ENCODE measurements around the gene TBC1D24. TPM values are rescaled to one million over a fixed set of nuclear protein-coding genes. Genes with fewer than 3 reads are reported as not detected.

TBC1D24 gene
- polyA plus RNA-seq, 3 donors, result 0.76 to 5.9 (median 2.1) TPM

- Mint-ChIP-seq H3K36me3 (peaks cover 0 to 1% of the 10 kb centered on the region in 2 donors), H3K27ac (peak overlapping the region in 1 of 7 donors; percentile 57), H3K4me3 (peak overlapping the region in 1 of 2 donors; percentile 24), H3K4me1 (peaks cover 33% of the 10 kb centered on the region), H3K9me3 (no peaks in the 10 kb centered on the region), H3K27me3 (ENCODE audit: low read depth in 3 of 3) (peaks cover 0 to 3% (median 2%) of the 10 kb centered on the region in 3 donors)
- intact Hi-C loops (cut with micrococcal nuclease), result loop anchor here (5.0 to 10.0 kb wide), 4 partner anchors 35 to 85 kb away; partner anchors contain the start of genes ABCA3 (in 1 of the 2), NTN3 (in 1 of the 2), TBC1D24 (in 1 of the 2) and TEDC2 (in 1 of the 2)
- no peaks in the 10 kb centered on the region for H3K36me3 ChIP-seq (replicated peaks in 1 of 2; ENCODE audit: control insufficient read depth in 1 of 2, insufficient read depth in 2 of 2, low read length in 2 of 2)
- no peaks in the 10 kb centered on the region for H4K20me1 ChIP-seq (ENCODE audit: insufficient read depth, low read length)
- TF ChIP-seq CTCF (IDR thresholded peaks at IDR 0.05), result no peak
- H3K27ac ChIP-seq (ENCODE audit: low read depth in 1 of 2, low read length in 2 of 2), result no peak overlapping the region
- 100% methylated on average over 6 of the region's 6 CpGs for WGBS (ENCODE audit: insufficient coverage)
- no peak overlapping the region for H3K4me2 ChIP-seq (replicated peaks; ENCODE audit: extremely low read depth, low read length, poor library complexity, severe bottlenecking)
- H3K9me3 ChIP-seq (replicated peaks in 1 of 2; ENCODE audit: control insufficient read depth in 1 of 2, insufficient read depth in 1 of 2, low read length in 2 of 2), result no peaks in the 10 kb centered on the region
- H3K4me1 ChIP-seq (ENCODE audit: control insufficient read depth in 1 of 2, insufficient read depth in 2 of 2, low read length in 2 of 2), result peaks cover 20 to 28% of the 10 kb centered on the region in 2 donors
- no peak overlapping the region for H3K4me3 ChIP-seq (replicated peaks in 1 of 3; ENCODE audit: low read depth in 2 of 3, low read length in 3 of 3)
- DNase-seq, result no peak
- H3K27me3 ChIP-seq (ENCODE audit: control insufficient read depth in 2 of 2, insufficient read depth in 2 of 2, low read length in 2 of 2), result no peaks in the 10 kb centered on the region
- peaks cover 24% of the 10 kb centered on the region for H3K79me2 ChIP-seq (ENCODE audit: insufficient read depth, low read length)
- no peak overlapping the region for H3K9ac ChIP-seq (ENCODE audit: insufficient read depth, low read length, poor library complexity, severe bottlenecking)
- no peak overlapping the region for H2AFZ ChIP-seq (ENCODE audit: insufficient read depth, low read depth, low read length, poor library complexity, severe bottlenecking)
These were observed 48.0 kb upstream of the TBC1D24 start for GRCh38 chr16:2426941-2427361.

- Mint-ChIP-seq H3K4me1 (peaks cover 33% of the 10 kb centered on the region), H3K4me3 (peak overlapping the region; percentile 24 to 42), H3K27ac (peak overlapping the region in 1 of 7 donors; percentile 42), H3K27me3 (ENCODE audit: low read depth in 3 of 3) (peaks cover 0 to 3% (median 2%) of the 10 kb centered on the region in 3 donors), H3K9me3 (no peaks in the 10 kb centered on the region), H3K36me3 (peaks cover 1 to 3% of the 10 kb centered on the region in 2 donors)
- no peak overlapping the region for H3K9ac ChIP-seq (ENCODE audit: insufficient read depth, low read length, poor library complexity, severe bottlenecking)
- intact Hi-C loops (cut with micrococcal nuclease), result loop anchor here (5.0 to 10.0 kb wide), 4 partner anchors 35 to 85 kb away; partner anchors contain the start of genes ABCA3 (in 1 of the 2), NTN3 (in 1 of the 2), TBC1D24 (in 1 of the 2) and TEDC2 (in 1 of the 2)
- peaks cover 0 to 4% of the 10 kb centered on the region in 2 donors for H3K36me3 ChIP-seq (replicated peaks in 1 of 2; ENCODE audit: control insufficient read depth in 1 of 2, insufficient read depth in 2 of 2, low read length in 2 of 2)
- no peak overlapping the region for H2AFZ ChIP-seq (ENCODE audit: insufficient read depth, low read depth, low read length, poor library complexity, severe bottlenecking)
- no peaks in the 10 kb centered on the region for H4K20me1 ChIP-seq (ENCODE audit: insufficient read depth, low read length)
- no peaks in the 10 kb centered on the region for H3K27me3 ChIP-seq (ENCODE audit: control insufficient read depth in 2 of 2, insufficient read depth in 2 of 2, low read length in 2 of 2)
- no peak for TF ChIP-seq CTCF (IDR thresholded peaks at IDR 0.05)
- H3K4me2 ChIP-seq (replicated peaks; ENCODE audit: extremely low read depth, low read length, poor library complexity, severe bottlenecking), result no peak overlapping the region
- H3K79me2 ChIP-seq (ENCODE audit: insufficient read depth, low read length), result peaks cover 30% of the 10 kb centered on the region
- WGBS (ENCODE audit: insufficient coverage), result 100% methylated on average over 3 of the region's 4 CpGs
- peaks cover 20 to 28% of the 10 kb centered on the region in 2 donors for H3K4me1 ChIP-seq (ENCODE audit: control insufficient read depth in 1 of 2, insufficient read depth in 2 of 2, low read length in 2 of 2)
- no peak overlapping the region for H3K4me3 ChIP-seq (replicated peaks in 1 of 3; ENCODE audit: low read depth in 2 of 3, low read length in 3 of 3)
- H3K27ac ChIP-seq (ENCODE audit: low read depth in 1 of 2, low read length in 2 of 2), result no peak overlapping the region
- no peak for DNase-seq
- no peaks in the 10 kb centered on the region for H3K9me3 ChIP-seq (replicated peaks in 1 of 2; ENCODE audit: control insufficient read depth in 1 of 2, insufficient read depth in 1 of 2, low read length in 2 of 2)
These were observed 47.4 kb upstream of the TBC1D24 start for GRCh38 chr16:2427526-2427925.
